ENCODE measurements around the gene DLAT. TPM values are rescaled to one million over a fixed set of nuclear protein-coding genes. Genes with fewer than 3 reads are reported as not detected.
A peak's percentile ranks its signal among the peaks of the same experiment; 100 is the strongest.

Gene DLAT
- total RNA-seq, 1 donor from 2014 or later, result 37.6 TPM

- Histone ChIP-seq H3K36me3 (ENCODE audit: control insufficient read depth in 3 of 3, insufficient read depth in 3 of 3, low read length in 3 of 3) (peaks cover 12 to 29% (median 19%) of the 10 kb centered on the region in 3 donors), H3K9ac (ENCODE audit: low read depth in 1 of 3, low read length in 3 of 3) (no peak overlapping the region), H3K4me1 (ENCODE audit: control insufficient read depth in 3 of 3, insufficient read depth in 3 of 3, low read length in 3 of 3) (peaks cover 2 to 10% (median 5%) of the 10 kb centered on the region in 3 donors), H3K27ac (ENCODE audit: low read depth, low read length) (no peak overlapping the region), H3K27me3 (ENCODE audit: control insufficient read depth in 3 of 3, insufficient read depth in 3 of 3, low read length in 3 of 3) (no peaks in the 10 kb centered on the region), H3K4me3 (ENCODE audit: low read length in 3 of 3) (no peak overlapping the region), H3K9me3 (ENCODE audit: control insufficient read depth in 3 of 3, low read length in 3 of 3) (no peaks in the 10 kb centered on the region)
Observed at GRCh38 chr11:112097734-112098528, 72.7 kb downstream of the DLAT start.

- H3K27ac ChIP-seq (ENCODE audit: low read depth, low read length), result peak overlapping the region; percentile 72
Observed at GRCh38 chr11:112100462-112100861, 75.3 kb downstream of the DLAT start.

GRCh38 chr11:112103446-112103845, 78.2 kb downstream of the DLAT start:
- H3K36me3 ChIP-seq (ENCODE audit: control insufficient read depth in 3 of 3, insufficient read depth in 3 of 3, low read length in 3 of 3), result peaks cover 0 to 6% (median 0%) of the 10 kb centered on the region in 3 donors
- no peaks in the 10 kb centered on the region for H3K9me3 ChIP-seq (ENCODE audit: control insufficient read depth in 3 of 3, low read length in 3 of 3)
- peaks cover 2 to 10% (median 5%) of the 10 kb centered on the region in 3 donors for H3K4me1 ChIP-seq (ENCODE audit: control insufficient read depth in 3 of 3, insufficient read depth in 3 of 3, low read length in 3 of 3)
- H3K4me3 ChIP-seq (ENCODE audit: low read length in 3 of 3), result no peak overlapping the region
- no peak overlapping the region for H3K27ac ChIP-seq (ENCODE audit: low read depth, low read length)
- no peak overlapping the region for H3K9ac ChIP-seq (ENCODE audit: low read depth in 1 of 3, low read length in 3 of 3)
- no peaks in the 10 kb centered on the region for H3K27me3 ChIP-seq (ENCODE audit: control insufficient read depth in 3 of 3, insufficient read depth in 3 of 3, low read length in 3 of 3)

More at GRCh38 chr11:112100462-112100861, 75.3 kb downstream of the DLAT start:
- no peak overlapping the region for H3K4me3 ChIP-seq (ENCODE audit: low read length in 3 of 3)
- peaks cover 2 to 10% (median 5%) of the 10 kb centered on the region in 3 donors for H3K4me1 ChIP-seq (ENCODE audit: control insufficient read depth in 3 of 3, insufficient read depth in 3 of 3, low read length in 3 of 3)
- no peak overlapping the region for H3K9ac ChIP-seq (ENCODE audit: low read depth in 1 of 3, low read length in 3 of 3)
- no peaks in the 10 kb centered on the region for H3K9me3 ChIP-seq (ENCODE audit: control insufficient read depth in 3 of 3, low read length in 3 of 3)
- peaks cover 8 to 21% (median 11%) of the 10 kb centered on the region in 3 donors for H3K36me3 ChIP-seq (ENCODE audit: control insufficient read depth in 3 of 3, insufficient read depth in 3 of 3, low read length in 3 of 3)
- no peaks in the 10 kb centered on the region for H3K27me3 ChIP-seq (ENCODE audit: control insufficient read depth in 3 of 3, insufficient read depth in 3 of 3, low read length in 3 of 3)

GRCh38 chr11:112106070-112106469, 80.9 kb downstream of the DLAT start:
- Histone ChIP-seq H3K9ac (ENCODE audit: low read depth in 1 of 3, low read length in 3 of 3) (no peak overlapping the region), H3K4me1 (ENCODE audit: control insufficient read depth in 3 of 3, insufficient read depth in 3 of 3, low read length in 3 of 3) (peaks cover 0 to under 1% (median under 1%) of the 10 kb centered on the region in 3 donors), H3K9me3 (ENCODE audit: control insufficient read depth in 3 of 3, low read length in 3 of 3) (no peaks in the 10 kb centered on the region), H3K27ac (ENCODE audit: low read depth, low read length) (no peak overlapping the region), H3K36me3 (ENCODE audit: control insufficient read depth in 3 of 3, insufficient read depth in 3 of 3, low read length in 3 of 3) (peaks cover 0 to 9% (median 0%) of the 10 kb centered on the region in 3 donors), H3K4me3 (ENCODE audit: low read length in 3 of 3) (no peak overlapping the region), H3K27me3 (ENCODE audit: control insufficient read depth in 3 of 3, insufficient read depth in 3 of 3, low read length in 3 of 3) (no peaks in the 10 kb centered on the region)

Small RNAs within 50 kb of the gene (small RNA-seq; reads per million reads assigned to genes)
- gene AP000907.3 (not detected), gene RNU6-893P (not detected)

Other genes with a start within 250 kb of the DLAT start
- gene ALG9, start 153.8 kb upstream of the DLAT start, total RNA-seq, result 44.4 TPM
- gene FDXACB1, start 146.2 kb upstream of the DLAT start, total RNA-seq, result 2.1 TPM
- 6.8 TPM for gene CFAP68, start 145.9 kb upstream of the DLAT start, total RNA-seq
- 37.6 TPM for gene CRYAB, start 113.6 kb upstream of the DLAT start, total RNA-seq
- gene HSPB2, start 112.7 kb upstream of the DLAT start, total RNA-seq, result 16.7 TPM
- 0.52 TPM for gene C11orf52, start 106.5 kb upstream of the DLAT start, total RNA-seq
- gene DIXDC1, start 88.1 kb upstream of the DLAT start, total RNA-seq, result 23.0 TPM
- gene PIH1D2, start 48.6 kb downstream of the DLAT start, total RNA-seq, result 1.6 TPM
- gene NKAPD1, start 48.9 kb downstream of the DLAT start, total RNA-seq, result 16.7 TPM
- gene TIMM8B, start 61.3 kb downstream of the DLAT start, total RNA-seq, result 66.8 TPM
- gene SDHD, start 61.5 kb downstream of the DLAT start, total RNA-seq, result 129 TPM
- 0.52 TPM for gene IL18, start 138.7 kb downstream of the DLAT start, total RNA-seq
- gene TEX12, start 142.0 kb downstream of the DLAT start, total RNA-seq, result 1.0 TPM
- 9.4 TPM for gene BCO2, start 150.1 kb downstream of the DLAT start, total RNA-seq
- gene PTS, start 201.0 kb downstream of the DLAT start, total RNA-seq, result 13.0 TPM
- gene PLET1, start 235.5 kb downstream of the DLAT start, total RNA-seq, result not detected

All from skeletal muscle tissue (tissue), 5 donors.